Activated B cell treated with CpG ODN at 0.5 μM for 24 hours (primary cell): ENCODE measurements around the gene DDX41. TPM values are rescaled to one million over a fixed set of nuclear protein-coding genes. Genes with fewer than 3 reads are reported as not detected.

Experiments
- ATAC-seq: fragments of 200-7000 bp; cut with Tn5 transposase; one replicate; pipeline ENCODE4 v1.10.0; 2021; ENCODE audit warnings: low read depth, mild to moderate bottlenecking, moderate library complexity
- CTCF ChIA-PET: fragments of 350-600 bp; sonication (Branson Sonifier 250); formaldehyde crosslinking; loops from one replicate; lab custom pipeline; 2021; ENCODE audit warnings: antibody characterized with exemption; lab: Charles Lee
- POLR2A ChIA-PET: fragments of 350-600 bp; sonication (Branson Sonifier 250); formaldehyde crosslinking; loops from one replicate; lab custom pipeline; 2021; ENCODE audit warnings: antibody characterized with exemption; lab: Charles Lee
- DNase-seq: peaks from one replicate; pipeline ENCODE4 v3.0.0; 2022
- H3K27ac Mint-ChIP-seq: one replicate; pipeline ENCODE4 v1.8.0; 2020; ENCODE audit warnings: mixed read lengths
- H3K27me3 Mint-ChIP-seq: one replicate; pipeline ENCODE4 v1.8.0; 2021; ENCODE audit warnings: mixed read lengths
- H3K36me3 Mint-ChIP-seq: one replicate; pipeline ENCODE4 v1.8.0; 2021; ENCODE audit warnings: low read depth, mixed read lengths
- H3K4me1 Mint-ChIP-seq: one replicate; pipeline ENCODE4 v1.8.0; 2021; ENCODE audit warnings: mixed read lengths
- H3K4me3 Mint-ChIP-seq: one replicate; pipeline ENCODE4 v1.8.0; 2020; ENCODE audit warnings: mild to moderate bottlenecking, mixed read lengths
- H3K9me3 Mint-ChIP-seq: one replicate; pipeline ENCODE4 v1.8.0; 2020; ENCODE audit warnings: mixed read lengths
- intact Hi-C: fragments of 100-400 bp; cut with micrococcal nuclease; formaldehyde crosslinking; loops from one replicate; pipeline ENCODE4 v1.15.1; 2024
- total RNA-seq: library from RNA; stranded (reverse); gene quantifications from 2 replicates; pipeline ENCODE4 v1.2.3, GENCODE V29; 2022
- TF ChIP-seq, protein P1 (sequence below): fragments of 200-600 bp; IDR thresholded peaks from one replicate; pipeline ENCODE4 v1.8.0; 2022; ENCODE audit warnings: antibody characterized with exemption, mild to moderate bottlenecking

DDX41 gene
- total RNA-seq, 1 donor from 2014 or later = 144 TPM

DNA sequence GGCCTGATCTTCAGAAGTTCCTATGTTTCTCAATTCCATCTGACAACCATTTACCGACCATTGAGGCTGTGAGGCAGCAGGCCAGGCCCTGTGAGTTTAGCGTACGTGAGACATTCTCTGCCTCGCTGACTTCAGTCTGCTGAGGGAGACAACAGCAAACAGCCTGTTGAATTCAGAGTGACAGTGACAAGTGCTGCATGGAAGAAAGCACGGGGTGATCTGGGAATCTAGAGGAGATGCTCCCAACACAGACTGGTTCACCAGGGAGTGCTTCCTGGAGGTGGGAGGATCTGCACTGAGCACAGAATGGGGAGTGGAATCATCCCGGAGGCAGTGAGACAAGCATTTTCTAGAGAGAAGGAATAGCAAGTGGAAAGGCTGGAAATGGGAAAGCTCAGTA, 10.0 kb upstream of the DDX41 start:
- H3K27me3 Mint-ChIP-seq = no peaks in the 10 kb centered on the region
- DNase-seq = no peak
- ChIA-PET POLR2A (no interaction called here), CTCF (no interaction called here)
- TF ChIP-seq, protein P1, sequence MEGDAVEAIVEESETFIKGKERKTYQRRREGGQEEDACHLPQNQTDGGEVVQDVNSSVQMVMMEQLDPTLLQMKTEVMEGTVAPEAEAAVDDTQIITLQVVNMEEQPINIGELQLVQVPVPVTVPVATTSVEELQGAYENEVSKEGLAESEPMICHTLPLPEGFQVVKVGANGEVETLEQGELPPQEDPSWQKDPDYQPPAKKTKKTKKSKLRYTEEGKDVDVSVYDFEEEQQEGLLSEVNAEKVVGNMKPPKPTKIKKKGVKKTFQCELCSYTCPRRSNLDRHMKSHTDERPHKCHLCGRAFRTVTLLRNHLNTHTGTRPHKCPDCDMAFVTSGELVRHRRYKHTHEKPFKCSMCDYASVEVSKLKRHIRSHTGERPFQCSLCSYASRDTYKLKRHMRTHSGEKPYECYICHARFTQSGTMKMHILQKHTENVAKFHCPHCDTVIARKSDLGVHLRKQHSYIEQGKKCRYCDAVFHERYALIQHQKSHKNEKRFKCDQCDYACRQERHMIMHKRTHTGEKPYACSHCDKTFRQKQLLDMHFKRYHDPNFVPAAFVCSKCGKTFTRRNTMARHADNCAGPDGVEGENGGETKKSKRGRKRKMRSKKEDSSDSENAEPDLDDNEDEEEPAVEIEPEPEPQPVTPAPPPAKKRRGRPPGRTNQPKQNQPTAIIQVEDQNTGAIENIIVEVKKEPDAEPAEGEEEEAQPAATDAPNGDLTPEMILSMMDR = no peak
- no peak overlapping the region for H3K4me3 Mint-ChIP-seq
- H3K4me1 Mint-ChIP-seq = no peaks in the 10 kb centered on the region
- H3K9me3 Mint-ChIP-seq = no peaks in the 10 kb centered on the region
- no peak overlapping the region for H3K27ac Mint-ChIP-seq
- intact Hi-C loops = no loop called here
- ATAC-seq = no peak
- H3K36me3 Mint-ChIP-seq = peaks cover 32% of the 10 kb centered on the region

DNA sequence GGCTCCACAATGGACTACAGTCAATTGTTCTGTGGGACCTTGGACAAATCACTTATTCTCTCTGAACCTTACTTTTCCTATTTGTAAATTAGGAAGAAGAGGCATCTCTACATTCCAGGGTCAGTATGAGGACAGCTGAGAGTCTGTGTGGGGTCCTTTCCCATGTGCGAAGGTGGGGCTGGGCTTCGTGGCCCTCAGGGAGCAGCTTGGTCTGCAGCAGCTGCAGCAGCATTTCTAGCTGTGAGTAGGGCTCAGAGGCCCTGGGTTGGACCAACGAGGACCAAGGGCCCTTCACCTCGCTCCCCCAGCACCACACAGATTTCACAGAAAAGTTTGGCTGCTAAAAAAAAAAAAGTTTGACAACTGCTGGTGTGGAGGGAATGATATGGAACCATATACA, 9.4 kb upstream of the DDX41 start:
- H3K27ac Mint-ChIP-seq = no peak overlapping the region

DNA sequence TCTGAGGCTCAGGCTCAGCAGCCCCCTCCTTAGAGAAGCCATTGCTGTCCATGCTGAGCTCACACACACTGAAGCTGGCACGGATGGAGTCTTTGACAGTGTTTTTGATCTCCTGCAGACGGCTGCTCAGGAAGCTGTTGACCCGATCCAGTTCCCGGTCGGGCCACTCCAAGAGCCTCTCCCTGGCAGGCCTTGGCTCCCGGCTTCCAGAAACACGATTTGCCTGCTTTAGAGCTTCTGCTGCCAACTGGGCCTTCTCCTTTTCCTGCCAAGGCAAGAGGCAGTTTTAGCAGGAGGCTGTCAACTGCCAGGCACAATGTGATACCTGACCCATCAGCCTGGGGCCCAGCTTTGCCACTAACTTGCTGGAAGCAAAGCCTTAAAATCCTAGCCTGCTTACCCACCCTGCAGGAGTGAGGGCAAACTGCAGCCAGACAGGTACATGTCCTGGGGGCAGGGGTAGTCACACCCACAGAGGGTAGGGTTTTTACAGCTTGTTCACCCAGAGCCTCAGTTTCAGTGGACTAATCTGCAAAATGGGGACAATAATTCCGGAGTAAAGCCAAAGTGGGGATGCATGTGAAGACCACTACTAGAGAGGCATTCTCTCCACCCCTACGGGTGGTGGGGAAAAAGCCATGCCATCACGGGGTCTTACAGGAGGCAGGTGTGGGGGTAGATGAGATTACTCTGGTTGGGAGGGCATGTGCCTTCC, 8.3 kb upstream of the DDX41 start:
- Mint-ChIP-seq H3K27me3 (no peaks in the 10 kb centered on the region), H3K9me3 (no peaks in the 10 kb centered on the region), H3K36me3 (peaks cover 33% of the 10 kb centered on the region), H3K27ac (no peak overlapping the region), H3K4me3 (no peak overlapping the region), H3K4me1 (peaks cover 9% of the 10 kb centered on the region)
- DNase-seq = no peak
- ATAC-seq = no peak
- CTCF ChIA-PET = no interaction called here
- POLR2A ChIA-PET = no interaction called here
- intact Hi-C loops = no loop called here
- TF ChIP-seq, protein P1 = no peak

More for the DNA sequence above, 9.4 kb upstream of the DDX41 start:
- H3K27me3 Mint-ChIP-seq = no peaks in the 10 kb centered on the region
- H3K9me3 Mint-ChIP-seq = no peaks in the 10 kb centered on the region
- H3K4me3 Mint-ChIP-seq = no peak overlapping the region
- DNase-seq (no peak), ATAC-seq (no peak)
- TF ChIP-seq, protein P1 = no peak
- H3K36me3 Mint-ChIP-seq = peaks cover 33% of the 10 kb centered on the region
- intact Hi-C loops = no loop called here
- ChIA-PET CTCF (no interaction called here), POLR2A (no interaction called here)
- no peaks in the 10 kb centered on the region for H3K4me1 Mint-ChIP-seq

DNA sequence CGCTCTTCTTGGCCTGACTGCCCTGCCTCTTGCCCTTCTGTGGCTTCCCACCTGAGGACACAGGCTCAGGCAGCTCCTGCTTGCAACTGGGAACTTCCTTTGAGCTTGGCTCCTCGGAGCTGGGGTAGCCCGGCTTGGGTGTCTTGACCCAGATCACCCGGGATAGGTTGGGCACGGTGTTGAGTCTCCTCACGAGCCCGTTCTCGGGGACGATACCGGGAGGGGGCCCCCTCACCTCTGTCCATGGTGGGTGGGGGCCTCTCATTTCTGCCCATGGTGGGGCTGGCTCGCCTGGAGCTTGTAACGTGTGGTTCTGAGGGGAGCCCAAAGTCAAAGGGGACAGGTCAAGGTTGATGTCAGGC, 7.8 kb upstream of the DDX41 start:
- no peaks in the 10 kb centered on the region for H3K9me3 Mint-ChIP-seq
- peaks cover 14% of the 10 kb centered on the region for H3K4me1 Mint-ChIP-seq
- ChIA-PET POLR2A (no interaction called here), CTCF (no interaction called here)
- no peaks in the 10 kb centered on the region for H3K27me3 Mint-ChIP-seq
- intact Hi-C loops = no loop called here
- TF ChIP-seq, protein P1 = no peak
- H3K27ac Mint-ChIP-seq = no peak overlapping the region
- peaks cover 37% of the 10 kb centered on the region for H3K36me3 Mint-ChIP-seq
- no peak overlapping the region for H3K4me3 Mint-ChIP-seq
- no peak for DNase-seq
- no peak for ATAC-seq

DNA sequence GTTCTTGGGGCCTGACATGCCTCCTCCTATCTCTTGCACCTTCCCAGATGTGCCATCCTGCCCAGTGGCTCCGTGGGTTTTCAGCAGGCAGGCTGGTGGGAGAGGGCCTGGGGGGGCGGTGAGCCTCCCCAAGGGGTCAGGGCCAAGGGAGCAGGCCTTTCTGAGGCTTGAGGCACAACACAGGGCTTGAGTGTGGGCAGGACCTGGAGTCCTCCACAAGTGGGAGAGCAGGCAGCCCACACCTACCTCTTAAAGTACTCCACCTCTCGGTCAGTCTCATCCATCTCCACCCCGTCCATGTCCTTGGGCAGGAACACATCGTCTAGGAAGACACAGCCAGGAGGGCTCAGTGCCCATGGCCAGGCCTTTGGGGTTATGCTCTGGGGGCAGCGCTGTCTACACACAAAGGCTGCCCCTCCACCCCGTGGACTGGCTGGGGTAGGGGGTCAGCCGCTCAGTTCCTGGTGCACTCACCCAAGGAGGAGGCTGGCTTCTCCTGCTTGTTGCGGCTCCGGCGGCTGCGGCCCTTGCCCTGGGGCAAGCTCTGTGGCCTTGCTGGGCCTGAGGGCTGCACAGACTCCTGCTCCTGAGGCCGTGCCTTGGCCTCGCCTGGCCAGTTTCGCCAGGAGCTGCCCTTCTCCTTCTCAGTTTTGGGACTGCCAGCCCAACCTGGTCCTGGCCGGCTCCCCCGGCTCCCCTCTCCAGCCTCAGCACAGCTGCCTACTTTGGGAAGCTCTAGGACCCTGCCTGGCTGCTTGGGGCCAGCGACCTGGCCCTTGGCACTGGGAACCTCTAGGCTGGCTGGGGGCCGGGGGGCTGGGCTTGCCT, 7.2 kb upstream of the DDX41 start:
- ChIA-PET POLR2A (no interaction called here), CTCF (no interaction called here)
- peaks cover 42% of the 10 kb centered on the region for H3K36me3 Mint-ChIP-seq
- intact Hi-C loops = no loop called here
- TF ChIP-seq, protein P1 = no peak
- ATAC-seq = no peak
- H3K9me3 Mint-ChIP-seq = no peaks in the 10 kb centered on the region
- H3K27me3 Mint-ChIP-seq = no peaks in the 10 kb centered on the region
- H3K27ac Mint-ChIP-seq = no peak overlapping the region
- H3K4me1 Mint-ChIP-seq = peaks cover 19% of the 10 kb centered on the region
- DNase-seq = no peak
- H3K4me3 Mint-ChIP-seq = no peak overlapping the region
